Testis (tissue), 2 donors: ENCODE data around the gene PRMT7.

ENCODE experiments used
- POLR2A ChIP-seq: fragments of 450-650 bp; IDR thresholded peaks from one replicate; pipeline ENCODE4 v1.6.1; 2017; ENCODE audit warnings: antibody characterized with exemption, mild to moderate bottlenecking, moderate library complexity
- TF ChIP-seq, protein P1 (sequence below), 3 experiments: fragments of 450-650 bp in 2 of 3; fragments of 200-600 bp in 1 of 3; sonication (generic) in 1 of 3; IDR thresholded peaks; one replicate each; pipeline ENCODE4 v1.5.1; 2016 to 2019; ENCODE audit warnings: antibody characterized with exemption in 3 of 3, mild to moderate bottlenecking in 2 of 3, moderate library complexity in 1 of 3

DNA sequence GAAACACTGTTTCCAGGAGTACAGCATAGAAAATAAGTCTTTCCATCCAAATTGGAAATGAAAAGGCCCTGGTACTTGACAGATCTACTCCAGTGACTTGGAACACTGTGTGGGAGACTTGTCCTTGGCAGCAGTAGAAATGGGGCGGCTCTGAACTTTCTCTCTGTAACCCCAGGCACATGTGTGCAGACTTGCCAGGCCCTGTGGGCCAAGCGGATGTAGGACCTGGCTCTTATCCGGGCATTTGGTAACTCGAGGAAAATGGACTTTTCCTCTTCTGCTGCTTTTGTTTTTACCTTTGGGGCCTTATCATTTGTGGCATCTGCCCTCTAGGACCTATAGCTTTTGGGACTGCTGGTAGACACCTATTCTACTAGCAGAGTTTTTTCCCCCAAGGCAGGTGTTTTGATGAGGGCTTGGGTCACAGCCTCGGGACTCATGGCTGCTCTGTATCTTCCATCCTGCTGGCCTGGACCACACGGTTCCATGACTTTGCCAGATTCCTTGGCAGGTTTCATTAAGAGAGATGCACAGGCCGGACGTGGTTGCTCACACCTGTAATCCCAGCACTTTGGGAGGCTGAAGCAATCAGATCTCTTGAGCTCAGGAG, 94.0 kb downstream of the PRMT7 start:
- TF ChIP-seq, protein P1, sequence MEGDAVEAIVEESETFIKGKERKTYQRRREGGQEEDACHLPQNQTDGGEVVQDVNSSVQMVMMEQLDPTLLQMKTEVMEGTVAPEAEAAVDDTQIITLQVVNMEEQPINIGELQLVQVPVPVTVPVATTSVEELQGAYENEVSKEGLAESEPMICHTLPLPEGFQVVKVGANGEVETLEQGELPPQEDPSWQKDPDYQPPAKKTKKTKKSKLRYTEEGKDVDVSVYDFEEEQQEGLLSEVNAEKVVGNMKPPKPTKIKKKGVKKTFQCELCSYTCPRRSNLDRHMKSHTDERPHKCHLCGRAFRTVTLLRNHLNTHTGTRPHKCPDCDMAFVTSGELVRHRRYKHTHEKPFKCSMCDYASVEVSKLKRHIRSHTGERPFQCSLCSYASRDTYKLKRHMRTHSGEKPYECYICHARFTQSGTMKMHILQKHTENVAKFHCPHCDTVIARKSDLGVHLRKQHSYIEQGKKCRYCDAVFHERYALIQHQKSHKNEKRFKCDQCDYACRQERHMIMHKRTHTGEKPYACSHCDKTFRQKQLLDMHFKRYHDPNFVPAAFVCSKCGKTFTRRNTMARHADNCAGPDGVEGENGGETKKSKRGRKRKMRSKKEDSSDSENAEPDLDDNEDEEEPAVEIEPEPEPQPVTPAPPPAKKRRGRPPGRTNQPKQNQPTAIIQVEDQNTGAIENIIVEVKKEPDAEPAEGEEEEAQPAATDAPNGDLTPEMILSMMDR (IDR thresholded peaks at IDR 0.05), result no peak
- no peak for TF ChIP-seq POLR2A
